Calu3 (cell line): ENCODE measurements around the gene PPIF. TPM values are rescaled to one million over a fixed set of nuclear protein-coding genes. Genes with fewer than 3 reads are reported as not detected.
"Not testable (repeated sequence)": the region's sequence is repeated elsewhere in the genome, so short reads cannot be mapped to it uniquely, and the experiment has no call there.

ENCODE experiments used
- BruUV-seq: library from RNA; stranded (reverse); fragments of 400-500 nt; replicated peaks from 2 replicates; lab custom pipeline; 2021; lab: Mats Ljungman, UMichigan
- CTCF ChIA-PET: fragments of 300-600 bp; sonication (Branson Sonifier 250); formaldehyde crosslinking; loops from one replicate; lab custom pipeline; 2022; ENCODE audit warnings: antibody characterized with exemption; lab: Charles Lee
- DNase-seq: peaks from one replicate; pipeline ENCODE4 v3.0.0; 2022
- H3K27ac Mint-ChIP-seq: one replicate; pipeline ENCODE4 v1.8.0; 2022; ENCODE audit warnings: mixed read lengths; ENCODE audit not compliant: unreplicated experiment
- H3K27me3 Mint-ChIP-seq: one replicate; pipeline ENCODE4 v1.8.0; 2022; ENCODE audit warnings: mixed read lengths; ENCODE audit not compliant: unreplicated experiment
- H3K36me3 Mint-ChIP-seq: one replicate; pipeline ENCODE4 v1.8.0; 2022; ENCODE audit warnings: mild to moderate bottlenecking, moderate library complexity, mixed read lengths; ENCODE audit not compliant: insufficient read depth, unreplicated experiment
- H3K4me1 Mint-ChIP-seq: one replicate; pipeline ENCODE4 v1.8.0; 2022; ENCODE audit warnings: mild to moderate bottlenecking, low read depth, mixed read lengths; ENCODE audit not compliant: unreplicated experiment
- H3K4me3 Mint-ChIP-seq: one replicate; pipeline ENCODE4 v1.8.0; 2022; ENCODE audit warnings: mild to moderate bottlenecking, low read depth, moderate library complexity, mixed read lengths; ENCODE audit not compliant: unreplicated experiment
- H3K9me3 Mint-ChIP-seq: one replicate; pipeline ENCODE4 v1.8.0; 2022; ENCODE audit warnings: low read depth, mixed read lengths; ENCODE audit not compliant: unreplicated experiment
- intact Hi-C: fragments of 100-400 bp; cut with micrococcal nuclease; formaldehyde crosslinking; loops from one replicate; pipeline ENCODE4 v1.10.0; 2022; ENCODE audit not compliant: unreplicated experiment
- total RNA-seq: library from RNA; stranded (reverse); gene quantifications from 2 replicates; pipeline ENCODE4 v1.2.3, GENCODE V29; 2022
- TF ChIP-seq, protein P1 (sequence below): fragments of 200-600 bp; IDR thresholded peaks from one replicate; pipeline ENCODE4 v1.8.0; 2022; ENCODE audit warnings: antibody characterized with exemption; ENCODE audit not compliant: unreplicated experiment

Gene PPIF
- total RNA-seq, 1 experiment from 2014 or later = 77.2 TPM

DNA sequence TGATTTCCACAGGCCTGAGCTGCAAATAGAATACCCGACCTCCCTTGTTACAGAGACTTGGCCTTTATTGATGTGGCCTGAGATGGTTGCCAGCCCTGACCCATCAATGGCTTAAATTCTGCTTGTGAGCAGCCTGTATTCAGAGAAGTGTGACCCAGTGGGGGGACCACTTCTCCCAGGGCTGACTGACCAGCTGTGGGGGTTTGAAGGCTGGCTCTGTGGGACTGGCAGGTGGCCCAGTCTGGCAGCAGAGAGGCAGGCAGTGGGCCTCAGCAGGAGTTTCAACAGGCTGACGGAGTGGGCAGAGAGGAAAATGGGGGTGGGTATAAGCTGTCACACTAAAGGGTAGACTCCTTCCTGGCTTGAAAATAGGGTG lies 12.2 kb upstream of the PPIF start:
- H3K36me3 Mint-ChIP-seq = no peaks in the 10 kb centered on the region
- BruUV-seq = no TSS peak
- H3K4me1 Mint-ChIP-seq = no peaks in the 10 kb centered on the region
- no peaks in the 10 kb centered on the region for H3K9me3 Mint-ChIP-seq
- H3K27ac Mint-ChIP-seq = no peak overlapping the region
- H3K4me3 Mint-ChIP-seq = no peak overlapping the region
- CTCF ChIA-PET = interaction anchor here (1.1 kb wide), 1 partner anchor 16 kb away, joined by 6 read pairs; no protein-coding TSS in a partner anchor
- TF ChIP-seq, protein P1, sequence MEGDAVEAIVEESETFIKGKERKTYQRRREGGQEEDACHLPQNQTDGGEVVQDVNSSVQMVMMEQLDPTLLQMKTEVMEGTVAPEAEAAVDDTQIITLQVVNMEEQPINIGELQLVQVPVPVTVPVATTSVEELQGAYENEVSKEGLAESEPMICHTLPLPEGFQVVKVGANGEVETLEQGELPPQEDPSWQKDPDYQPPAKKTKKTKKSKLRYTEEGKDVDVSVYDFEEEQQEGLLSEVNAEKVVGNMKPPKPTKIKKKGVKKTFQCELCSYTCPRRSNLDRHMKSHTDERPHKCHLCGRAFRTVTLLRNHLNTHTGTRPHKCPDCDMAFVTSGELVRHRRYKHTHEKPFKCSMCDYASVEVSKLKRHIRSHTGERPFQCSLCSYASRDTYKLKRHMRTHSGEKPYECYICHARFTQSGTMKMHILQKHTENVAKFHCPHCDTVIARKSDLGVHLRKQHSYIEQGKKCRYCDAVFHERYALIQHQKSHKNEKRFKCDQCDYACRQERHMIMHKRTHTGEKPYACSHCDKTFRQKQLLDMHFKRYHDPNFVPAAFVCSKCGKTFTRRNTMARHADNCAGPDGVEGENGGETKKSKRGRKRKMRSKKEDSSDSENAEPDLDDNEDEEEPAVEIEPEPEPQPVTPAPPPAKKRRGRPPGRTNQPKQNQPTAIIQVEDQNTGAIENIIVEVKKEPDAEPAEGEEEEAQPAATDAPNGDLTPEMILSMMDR = no peak
- peaks cover 28% of the 10 kb centered on the region for H3K27me3 Mint-ChIP-seq
- intact Hi-C loops = no loop called here
- DNase-seq = no peak

DNA sequence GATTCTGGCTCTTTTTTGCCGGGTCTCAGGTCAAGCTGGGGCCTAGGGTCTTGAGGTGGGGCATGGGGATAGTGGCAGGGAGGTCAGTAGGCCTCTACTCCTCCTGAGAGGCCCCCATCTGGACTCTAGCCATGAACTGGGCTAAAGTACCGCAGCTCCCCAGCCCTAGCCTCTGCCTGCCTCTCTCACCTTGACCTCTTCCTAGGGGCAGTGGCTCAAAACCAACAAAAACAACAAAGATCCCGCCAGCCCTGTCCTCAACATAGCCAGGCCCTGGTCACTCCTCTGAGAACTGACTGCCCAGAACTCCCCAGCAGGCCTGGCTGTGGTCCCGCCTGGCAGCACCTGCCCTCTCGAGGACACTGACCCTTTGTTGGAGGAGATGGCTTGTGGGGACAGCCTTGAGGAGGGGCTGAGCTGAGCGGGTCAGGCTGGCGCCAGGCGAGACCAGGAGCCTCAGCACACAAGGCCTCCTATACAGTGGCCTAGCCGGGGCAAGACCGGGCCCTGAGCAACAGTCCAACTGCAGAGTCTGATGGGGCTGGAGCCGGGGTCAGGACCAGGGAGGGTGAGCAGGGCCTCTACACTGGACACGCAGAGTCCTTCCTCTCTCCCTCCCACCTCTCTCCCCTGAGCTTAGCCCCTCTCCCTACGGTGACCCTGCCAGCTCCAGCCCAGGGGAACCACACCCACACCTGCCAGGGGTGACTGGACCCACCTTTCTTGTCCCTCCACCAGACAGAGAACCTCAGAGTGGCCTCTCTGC lies 11.6 kb upstream of the PPIF start:
- no peak overlapping the region for H3K4me3 Mint-ChIP-seq
- DNase-seq = no peak
- TF ChIP-seq, protein P1 = no peak
- CTCF ChIA-PET = no interaction called here
- no TSS peak for BruUV-seq
- no peaks in the 10 kb centered on the region for H3K9me3 Mint-ChIP-seq
- intact Hi-C loops = no loop called here
- H3K4me1 Mint-ChIP-seq = no peaks in the 10 kb centered on the region
- H3K36me3 Mint-ChIP-seq = no peaks in the 10 kb centered on the region
- no peak overlapping the region for H3K27ac Mint-ChIP-seq
- H3K27me3 Mint-ChIP-seq = peaks cover 28% of the 10 kb centered on the region

DNA sequence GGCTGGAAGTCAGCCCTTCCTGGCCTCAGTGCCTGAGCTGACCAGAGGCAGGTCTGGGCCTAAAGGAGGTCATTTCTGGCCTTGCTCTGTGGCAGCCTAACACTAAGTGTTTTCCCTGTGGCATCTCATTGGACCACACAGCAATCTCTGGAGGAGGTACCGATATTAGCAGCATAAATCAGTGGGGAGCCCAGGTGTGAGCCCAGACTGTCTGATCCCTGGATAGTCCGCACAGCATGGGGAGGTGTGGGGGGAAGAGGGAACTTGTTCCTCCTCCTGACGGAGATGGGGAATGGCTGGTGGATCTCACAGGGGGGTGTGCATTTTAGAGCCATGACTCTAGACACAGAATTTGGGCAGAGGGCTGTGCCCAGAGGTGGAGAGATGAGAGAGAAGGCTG lies 11.0 kb upstream of the PPIF start:
- CTCF ChIA-PET = interaction anchor here (1.2 kb wide), 1 partner anchor 17 kb away, joined by 3 read pairs; no protein-coding TSS in a partner anchor
- TF ChIP-seq, protein P1 = no peak
- Mint-ChIP-seq H3K27me3 (peaks cover 28% of the 10 kb centered on the region), H3K27ac (no peak overlapping the region), H3K4me3 (no peak overlapping the region), H3K4me1 (no peaks in the 10 kb centered on the region), H3K36me3 (no peaks in the 10 kb centered on the region), H3K9me3 (no peaks in the 10 kb centered on the region)
- no peak for DNase-seq
- BruUV-seq = no TSS peak
- intact Hi-C loops = no loop called here

DNA sequence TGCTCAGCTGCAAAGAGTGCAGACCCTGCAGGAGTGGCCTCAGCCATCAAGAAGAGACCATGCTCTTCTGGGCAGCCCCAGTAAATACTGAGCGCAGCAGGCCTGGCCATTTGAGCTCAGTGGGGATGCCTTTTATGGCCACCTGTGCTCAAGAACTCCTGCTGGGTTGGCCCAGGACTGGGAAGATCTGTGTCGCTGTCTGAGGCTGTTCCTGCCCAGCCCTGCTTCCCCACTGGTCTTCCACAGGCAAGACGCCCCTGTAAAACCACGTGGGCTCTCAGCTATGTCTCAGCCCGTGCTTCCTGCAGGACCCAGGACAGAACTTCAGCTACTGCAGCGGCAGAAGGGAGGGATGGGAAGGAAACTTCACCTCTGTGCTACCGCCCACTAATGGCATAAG lies 10.5 kb upstream of the PPIF start:
- intact Hi-C loops = no loop called here
- Mint-ChIP-seq H3K4me3 (no peak overlapping the region), H3K27ac (no peak overlapping the region), H3K4me1 (no peaks in the 10 kb centered on the region), H3K27me3 (peaks cover 28% of the 10 kb centered on the region), H3K36me3 (no peaks in the 10 kb centered on the region), H3K9me3 (no peaks in the 10 kb centered on the region)
- CTCF ChIA-PET = interaction anchor here (1.2 kb wide), 1 partner anchor 17 kb away, joined by 3 read pairs; no protein-coding TSS in a partner anchor
- DNase-seq = no peak
- TF ChIP-seq, protein P1 = no peak
- no TSS peak for BruUV-seq

DNA sequence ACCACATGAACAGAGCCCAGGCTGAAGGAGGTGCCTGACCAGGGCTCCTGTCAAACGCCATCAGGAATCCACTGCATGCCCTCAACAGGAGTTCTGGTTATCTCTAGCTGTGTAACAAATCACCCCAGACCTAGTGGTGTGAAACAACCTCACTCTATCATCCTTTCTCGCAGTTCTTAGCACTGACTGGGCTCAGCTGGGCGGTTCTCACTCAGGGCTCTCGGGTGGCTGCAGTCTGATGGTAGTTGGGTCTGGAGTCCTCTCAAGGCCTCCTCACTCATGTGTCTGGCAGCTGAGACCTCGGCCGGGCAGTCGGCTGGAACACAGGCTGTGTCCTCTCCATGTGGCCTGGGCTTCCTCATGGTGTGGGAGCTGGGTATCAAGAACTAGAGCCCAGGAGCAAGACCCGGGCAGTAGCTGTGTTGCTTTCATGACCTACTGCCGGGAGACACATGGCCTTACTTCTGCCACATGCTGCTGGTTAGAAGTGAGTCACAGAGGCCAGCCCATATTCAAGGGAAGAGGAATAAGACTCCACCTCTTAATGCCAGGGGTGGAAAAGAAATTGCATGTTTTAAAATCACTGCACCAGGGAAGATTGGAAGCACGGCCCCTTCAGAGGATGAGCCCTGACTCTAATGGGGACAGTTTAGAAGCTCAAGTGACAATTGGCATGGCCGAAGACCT lies 9.3 kb upstream of the PPIF start:
- H3K4me1 Mint-ChIP-seq, H3K36me3 Mint-ChIP-seq, DNase-seq, H3K27ac Mint-ChIP-seq, H3K9me3 Mint-ChIP-seq, intact Hi-C loops, BruUV-seq, H3K4me3 Mint-ChIP-seq: not testable (repeated sequence)
- peaks cover 28% of the 10 kb centered on the region for H3K27me3 Mint-ChIP-seq
- CTCF ChIA-PET = interaction anchor here (0.8 to 1.2 kb wide), 2 partner anchors 9 to 19 kb away, joined by 3 read pairs; no protein-coding TSS in a partner anchor
